PC-3 (cell line): ENCODE results near the gene FOXP1.

Experiments
- EZH2 ChIP-seq: fragments of 300-600 bp; sonication (generic); IDR thresholded peaks from one replicate; pipeline ENCODE4 v1.6.1; 2017; ENCODE audit warnings: antibody characterized with exemption, mild to moderate bottlenecking, low read length; ENCODE audit not compliant: unreplicated experiment
- TF ChIP-seq, protein P1 (sequence below): fragments of 300-600 bp; sonication (generic); conservative IDR thresholded peaks from 2 replicates; pipeline ENCODE4 v1.5.1; 2017; ENCODE audit warnings: antibody characterized with exemption, low read depth, mild to moderate bottlenecking, low read length

DNA sequence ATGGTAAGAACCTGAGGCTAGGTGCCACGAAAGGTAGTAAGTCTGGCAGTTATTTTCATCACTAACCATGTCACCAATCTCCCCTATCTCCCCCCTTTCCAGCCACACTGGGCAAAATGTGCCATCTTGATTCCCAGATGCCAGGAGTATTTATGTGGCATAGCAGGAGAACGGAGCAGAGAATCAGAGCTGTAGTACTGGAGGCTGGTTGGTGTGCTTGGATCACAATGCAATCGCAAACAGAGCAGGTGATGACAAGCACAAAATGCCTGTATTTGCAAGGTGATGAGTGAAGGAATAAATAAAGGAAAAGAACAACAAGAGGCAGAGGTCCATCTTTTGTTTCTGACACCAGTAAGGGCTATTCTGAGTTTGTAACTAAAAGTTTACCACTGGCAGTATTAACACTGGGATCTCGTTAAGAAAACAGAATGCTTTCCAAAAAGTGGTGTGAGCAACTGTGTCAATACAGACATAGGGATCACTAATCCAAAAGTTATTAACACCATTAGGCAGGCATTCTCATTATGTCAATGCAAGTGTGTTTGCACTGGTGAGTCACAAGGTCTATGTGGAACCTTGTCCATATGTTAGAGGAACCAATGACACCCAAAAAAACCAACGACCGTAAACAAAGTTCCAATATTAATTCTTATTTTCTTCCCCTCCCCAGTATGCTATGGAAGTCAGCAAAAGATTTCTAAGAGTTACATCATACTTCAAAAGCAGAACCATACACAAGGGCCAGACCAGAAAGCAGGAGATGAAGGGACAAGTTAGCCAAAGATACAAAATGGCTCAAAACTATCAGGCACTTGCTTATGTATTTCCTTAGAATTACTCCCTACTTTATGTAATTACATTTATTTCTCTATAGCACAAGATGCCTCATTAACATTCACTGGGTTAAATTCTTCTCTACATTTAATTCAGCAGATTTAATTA lies 556.6 kb downstream of the FOXP1 start:
- TF ChIP-seq, protein P1, sequence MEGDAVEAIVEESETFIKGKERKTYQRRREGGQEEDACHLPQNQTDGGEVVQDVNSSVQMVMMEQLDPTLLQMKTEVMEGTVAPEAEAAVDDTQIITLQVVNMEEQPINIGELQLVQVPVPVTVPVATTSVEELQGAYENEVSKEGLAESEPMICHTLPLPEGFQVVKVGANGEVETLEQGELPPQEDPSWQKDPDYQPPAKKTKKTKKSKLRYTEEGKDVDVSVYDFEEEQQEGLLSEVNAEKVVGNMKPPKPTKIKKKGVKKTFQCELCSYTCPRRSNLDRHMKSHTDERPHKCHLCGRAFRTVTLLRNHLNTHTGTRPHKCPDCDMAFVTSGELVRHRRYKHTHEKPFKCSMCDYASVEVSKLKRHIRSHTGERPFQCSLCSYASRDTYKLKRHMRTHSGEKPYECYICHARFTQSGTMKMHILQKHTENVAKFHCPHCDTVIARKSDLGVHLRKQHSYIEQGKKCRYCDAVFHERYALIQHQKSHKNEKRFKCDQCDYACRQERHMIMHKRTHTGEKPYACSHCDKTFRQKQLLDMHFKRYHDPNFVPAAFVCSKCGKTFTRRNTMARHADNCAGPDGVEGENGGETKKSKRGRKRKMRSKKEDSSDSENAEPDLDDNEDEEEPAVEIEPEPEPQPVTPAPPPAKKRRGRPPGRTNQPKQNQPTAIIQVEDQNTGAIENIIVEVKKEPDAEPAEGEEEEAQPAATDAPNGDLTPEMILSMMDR, result no peak
- no peak for TF ChIP-seq EZH2
